ENCODE measurements around the gene ITPKC. TPM values are rescaled to one million over a fixed set of nuclear protein-coding genes. Genes with fewer than 3 reads are reported as not detected.

The ITPKC gene
- total RNA-seq, 2 donors from 2014 or later: 15.8 to 22.0 TPM

GRCh38 chr19:40733149-40733548 is 16.2 kb downstream of the ITPKC start:
- H3K9ac ChIP-seq (ENCODE audit: low read depth in 2 of 2, low read length in 2 of 2): no peak overlapping the region
- no peak overlapping the region for H3K4me3 ChIP-seq
- H3K9me3 ChIP-seq: no peaks in the 10 kb centered on the region
- intact Hi-C loops (cut with DNase I): no loop called here
- H3K4me1 ChIP-seq: no peaks in the 10 kb centered on the region
- peaks cover 7% of the 10 kb centered on the region for H3K36me3 ChIP-seq
- no peak overlapping the region for H3K27ac ChIP-seq
- DNase-seq: no peak
- no peaks in the 10 kb centered on the region for H3K27me3 ChIP-seq
- no peak for TF ChIP-seq CTCF (IDR thresholded peaks at IDR 0.05)

- Histone ChIP-seq H3K27ac (peak overlapping the region; percentile 47), H3K9me3 (no peaks in the 10 kb centered on the region), H3K36me3 (peaks cover 7% of the 10 kb centered on the region), H3K4me3 (no peak overlapping the region), H3K9ac (ENCODE audit: low read depth in 2 of 2, low read length in 2 of 2) (peak overlapping the region in 1 of 2 donors; percentile 70), H3K27me3 (no peaks in the 10 kb centered on the region), H3K4me1 (no peaks in the 10 kb centered on the region)
- no peak for DNase-seq
- intact Hi-C loops (cut with DNase I): no loop called here
- no peak for TF ChIP-seq CTCF (IDR thresholded peaks at IDR 0.05)
These were observed 18.3 kb downstream of the ITPKC start for GRCh38 chr19:40735013-40735771.

GRCh38 chr19:40736661-40737060 is 19.7 kb downstream of the ITPKC start:
- H3K9ac ChIP-seq (ENCODE audit: low read depth in 2 of 2, low read length in 2 of 2): no peak overlapping the region
- DNase-seq: no peak
- TF ChIP-seq CTCF (IDR thresholded peaks at IDR 0.05): no peak
- no peaks in the 10 kb centered on the region for H3K9me3 ChIP-seq
- H3K4me1 ChIP-seq: no peaks in the 10 kb centered on the region
- no peak overlapping the region for H3K27ac ChIP-seq
- intact Hi-C loops (cut with DNase I): no loop called here
- peaks cover 7% of the 10 kb centered on the region for H3K36me3 ChIP-seq
- H3K27me3 ChIP-seq: no peaks in the 10 kb centered on the region
- no peak overlapping the region for H3K4me3 ChIP-seq

- no peaks in the 10 kb centered on the region for H3K4me1 ChIP-seq
- intact Hi-C loops (cut with DNase I): no loop called here
- H3K27ac ChIP-seq: no peak overlapping the region
- no peak for DNase-seq
- H3K9me3 ChIP-seq: no peaks in the 10 kb centered on the region
- no peaks in the 10 kb centered on the region for H3K27me3 ChIP-seq
- H3K36me3 ChIP-seq: peaks cover 7% of the 10 kb centered on the region
- no peak for TF ChIP-seq CTCF (IDR thresholded peaks at IDR 0.05)
- H3K9ac ChIP-seq (ENCODE audit: low read depth in 2 of 2, low read length in 2 of 2): no peak overlapping the region
- H3K4me3 ChIP-seq: no peak overlapping the region
These were observed 20.3 kb downstream of the ITPKC start for GRCh38 chr19:40737102-40737644.

GRCh38 chr19:40739030-40739839 is 22.3 kb downstream of the ITPKC start:
- DNase-seq: no peak
- H3K9ac ChIP-seq (ENCODE audit: low read depth in 2 of 2, low read length in 2 of 2): no peak overlapping the region
- intact Hi-C loops (cut with DNase I): no loop called here
- H3K36me3 ChIP-seq: no peaks in the 10 kb centered on the region
- no peaks in the 10 kb centered on the region for H3K9me3 ChIP-seq
- no peaks in the 10 kb centered on the region for H3K4me1 ChIP-seq
- TF ChIP-seq CTCF (IDR thresholded peaks at IDR 0.05): no peak
- H3K4me3 ChIP-seq: no peak overlapping the region
- no peak overlapping the region for H3K27ac ChIP-seq
- H3K27me3 ChIP-seq: no peaks in the 10 kb centered on the region
